AG20443 (cell line): Measurements from ENCODE around the gene TAF1B.
A peak's percentile ranks its signal among the peaks of the same experiment; 100 is the strongest.
"Not testable (repeated sequence)": the region's sequence is repeated elsewhere in the genome, so short reads cannot be mapped to it uniquely, and the experiment has no call there.

Experiments
- DNase-seq: peaks from one replicate; pipeline ENCODE4 v3.0.0; 2012; ENCODE audit warnings: low spot score, mixed read lengths

Gene TAF1B

DNA sequence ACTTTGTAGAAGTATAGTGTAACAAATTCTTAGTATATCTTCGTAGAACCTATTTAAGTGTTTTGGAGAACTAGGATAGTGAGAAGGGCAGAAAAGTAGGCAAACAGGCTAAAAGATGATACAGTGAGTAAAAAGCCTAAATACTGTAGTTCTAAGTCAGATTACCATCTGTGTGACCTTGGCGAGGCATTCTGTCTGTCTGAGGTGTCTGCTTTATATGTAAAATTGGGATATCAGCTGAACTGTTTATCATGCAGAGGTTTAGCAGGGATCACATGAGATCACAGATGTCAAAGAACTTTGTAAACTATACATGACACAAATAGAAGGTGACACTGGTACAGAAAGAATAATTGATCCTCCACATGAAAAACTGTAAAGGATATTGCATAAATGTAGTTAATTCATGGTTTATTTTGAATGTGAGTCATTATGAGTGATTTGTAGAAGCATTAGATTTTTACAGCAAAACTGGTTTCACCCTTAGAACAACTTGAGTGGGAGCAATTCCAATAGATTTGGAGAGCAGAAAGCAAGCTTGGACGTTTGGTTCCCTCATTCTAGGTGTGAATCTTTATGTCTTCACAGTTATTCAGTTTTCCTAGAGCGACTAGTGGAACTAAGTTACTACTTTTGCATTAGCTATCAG, 41.9 kb downstream of the TAF1B start:
- no peak for DNase-seq

DNA sequence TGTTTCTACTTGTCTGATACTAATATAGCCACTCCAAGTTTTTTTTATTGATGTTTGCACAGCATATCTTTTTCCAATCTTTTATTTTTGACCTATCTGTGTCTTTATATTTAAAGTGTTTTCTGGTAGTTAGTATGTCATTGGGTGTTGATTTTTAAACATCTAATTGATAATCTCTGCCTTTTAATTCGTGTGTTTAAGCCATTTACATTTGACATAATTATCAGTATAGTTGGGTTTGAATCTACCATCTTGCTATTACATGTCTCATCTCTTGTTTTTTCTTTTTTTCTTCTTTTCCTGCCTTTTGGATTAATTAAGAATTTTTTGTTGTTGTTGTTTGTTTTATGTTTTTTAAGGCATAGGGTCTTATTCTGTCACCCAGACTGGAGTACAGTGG, 44.2 kb downstream of the TAF1B start:
- DNase-seq, result no peak

DNA sequence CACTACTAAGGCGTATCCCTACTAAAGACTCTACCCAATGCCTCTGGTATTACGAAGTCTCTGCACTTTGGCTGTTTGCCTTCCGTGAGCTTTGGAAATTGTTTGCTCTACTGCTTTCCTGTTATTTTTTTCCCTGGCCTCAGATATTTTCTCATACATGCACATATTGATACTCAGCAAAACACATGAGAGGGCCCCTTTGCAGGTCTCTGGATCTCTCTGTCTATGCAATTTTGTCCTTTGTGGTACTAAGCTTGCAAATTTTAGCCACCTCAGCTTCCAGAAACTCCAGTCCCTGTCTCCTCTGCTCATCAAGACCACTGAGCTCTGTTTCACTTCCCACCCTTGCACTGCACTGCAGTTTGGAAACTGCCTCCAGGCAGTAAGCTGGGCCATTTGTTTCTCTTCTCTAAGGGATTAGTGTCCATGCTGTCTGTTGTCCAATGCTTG, 46.6 kb downstream of the TAF1B start:
- DNase-seq, result no peak

DNA sequence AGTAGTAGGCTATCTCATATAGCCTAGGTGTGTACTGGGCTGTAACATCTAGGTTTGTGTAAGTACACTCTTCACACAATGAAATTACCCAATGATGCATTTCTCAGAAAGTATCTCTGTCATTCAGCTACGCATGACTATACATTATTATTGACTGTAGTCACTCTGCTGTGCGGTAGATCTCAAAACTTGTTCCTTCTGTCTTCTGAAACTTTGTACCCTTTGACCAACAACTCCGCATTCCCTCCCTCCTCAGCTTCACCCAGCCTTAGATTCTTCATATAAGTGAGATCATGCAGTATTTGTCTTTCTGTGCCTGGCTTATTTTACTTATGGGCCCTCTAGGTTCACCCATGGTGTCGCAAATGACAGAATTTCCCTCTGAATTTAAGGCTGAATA, 49.0 kb downstream of the TAF1B start:
- no peak for DNase-seq

DNA sequence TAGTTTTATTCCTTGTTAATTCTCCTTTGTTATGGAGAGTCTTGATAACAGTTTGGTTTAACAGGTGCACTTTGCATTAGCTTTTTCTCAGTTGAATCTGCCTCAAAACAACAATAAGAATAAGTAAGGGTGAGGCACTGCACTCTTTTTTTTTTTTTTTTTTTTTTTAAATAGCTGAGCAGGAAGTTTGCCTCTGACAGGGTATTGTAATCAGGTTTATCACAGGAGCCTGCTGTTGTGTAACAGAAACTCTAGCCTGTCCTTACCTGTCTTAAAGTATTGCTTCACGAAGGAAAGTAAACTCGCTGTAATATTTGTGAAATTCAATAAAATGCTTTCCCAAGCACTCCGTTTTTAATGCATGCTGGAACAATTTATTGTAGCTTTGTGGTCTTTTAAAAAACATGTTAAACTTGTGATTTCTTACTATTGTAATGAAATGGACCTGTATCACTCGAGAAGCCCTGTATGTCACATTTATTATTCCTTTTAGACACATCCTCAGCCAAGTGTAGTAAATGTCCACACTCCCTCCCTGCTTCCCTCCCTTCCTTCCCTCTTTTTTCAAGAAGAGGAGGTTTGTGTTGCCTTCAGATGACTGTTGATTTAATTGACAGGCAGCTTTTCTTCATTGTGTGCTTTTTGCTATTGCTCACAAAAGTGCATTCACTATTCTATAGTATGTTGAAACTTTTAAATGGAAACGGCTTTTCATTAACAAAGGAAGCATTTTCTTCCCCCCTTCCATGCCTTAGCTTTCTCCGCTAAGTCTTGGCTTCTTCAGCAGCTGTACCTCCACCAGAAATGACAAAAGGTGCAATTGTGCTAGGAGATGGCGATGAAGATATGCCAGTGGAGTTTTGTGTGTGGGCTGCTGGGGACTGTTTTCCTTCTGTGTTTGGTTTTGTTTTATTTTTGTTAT, 52.7 kb downstream of the TAF1B start:
- DNase-seq, result no peak

DNA sequence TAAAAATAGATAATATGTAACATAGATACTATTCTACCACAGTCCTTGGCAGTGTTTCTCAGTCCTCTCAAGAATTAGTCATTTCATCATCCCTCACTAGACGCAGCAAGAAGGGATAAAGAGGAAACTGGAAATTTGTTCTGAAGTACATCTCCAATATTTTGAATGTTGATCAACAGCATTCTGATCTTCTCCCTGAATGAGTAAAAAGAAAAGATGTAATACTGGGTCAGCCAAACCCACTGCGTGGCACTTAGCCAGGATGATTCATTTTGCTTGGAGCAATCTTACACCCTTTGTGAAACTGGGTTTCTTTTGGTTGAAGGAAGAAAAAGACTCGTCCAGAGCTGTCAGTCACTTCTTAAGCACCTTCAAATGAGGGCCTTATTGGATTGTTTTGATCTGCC, 54.1 kb downstream of the TAF1B start:
- peak; percentile 71 for DNase-seq

DNA sequence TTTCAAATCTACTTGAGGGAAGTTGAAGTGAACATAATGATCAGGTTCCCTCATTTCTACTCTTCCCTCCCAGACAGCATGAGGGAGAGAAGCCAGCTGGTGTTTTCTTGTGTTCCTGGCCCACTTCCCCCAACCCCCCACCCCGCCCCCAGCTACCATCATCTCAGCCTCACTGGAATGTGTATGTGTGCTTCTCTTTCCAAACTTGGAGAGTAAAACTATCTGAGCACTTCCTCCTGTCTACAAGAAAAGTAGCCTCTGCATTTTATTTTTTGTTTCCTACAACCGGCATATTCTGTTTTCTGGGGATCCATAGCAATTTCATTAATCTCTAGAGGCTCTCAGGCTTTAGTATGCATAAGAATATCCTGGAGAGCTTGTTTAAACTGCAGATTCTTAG, 54.6 kb downstream of the TAF1B start:
- peak; percentile 11 for DNase-seq

DNA sequence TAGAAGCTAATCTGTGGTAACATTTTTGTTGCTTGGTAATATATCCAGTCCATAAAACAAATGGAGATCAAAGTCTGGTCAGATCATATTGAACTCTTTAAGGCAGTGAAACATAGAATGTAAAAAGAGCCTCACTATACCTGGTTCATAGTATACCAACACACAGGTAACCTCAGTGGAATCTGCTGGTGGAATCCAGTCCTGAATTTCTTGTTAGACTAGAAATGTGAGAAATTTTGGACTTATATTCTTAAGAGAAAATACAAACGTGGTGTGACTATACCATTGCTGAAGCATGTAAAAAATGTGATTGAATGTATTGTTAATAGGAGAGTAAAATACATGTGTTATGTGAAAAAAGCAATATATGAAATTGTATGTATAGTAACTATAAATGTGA, 62.1 kb downstream of the TAF1B start:
- no peak for DNase-seq

DNA sequence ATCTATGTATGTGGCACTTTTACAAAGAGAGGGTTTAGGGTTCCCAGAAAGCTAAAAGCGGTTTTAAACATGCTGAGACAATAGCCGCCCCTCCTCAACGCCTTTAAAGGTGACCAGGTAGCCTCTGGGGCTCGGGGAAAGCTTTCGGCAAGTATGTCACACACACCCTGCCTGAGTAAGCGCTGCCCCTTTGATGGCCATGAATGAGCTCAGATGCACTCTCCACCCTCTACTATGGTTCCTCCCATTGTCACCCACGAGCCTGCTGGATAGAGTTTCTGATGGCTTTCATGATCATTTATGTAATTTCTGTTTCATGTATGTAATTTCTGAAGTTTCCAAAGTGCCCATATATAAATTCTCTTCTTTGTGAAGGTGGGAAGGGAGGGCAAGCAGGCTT, 64.1 kb downstream of the TAF1B start:
- DNase-seq, result no peak

DNA sequence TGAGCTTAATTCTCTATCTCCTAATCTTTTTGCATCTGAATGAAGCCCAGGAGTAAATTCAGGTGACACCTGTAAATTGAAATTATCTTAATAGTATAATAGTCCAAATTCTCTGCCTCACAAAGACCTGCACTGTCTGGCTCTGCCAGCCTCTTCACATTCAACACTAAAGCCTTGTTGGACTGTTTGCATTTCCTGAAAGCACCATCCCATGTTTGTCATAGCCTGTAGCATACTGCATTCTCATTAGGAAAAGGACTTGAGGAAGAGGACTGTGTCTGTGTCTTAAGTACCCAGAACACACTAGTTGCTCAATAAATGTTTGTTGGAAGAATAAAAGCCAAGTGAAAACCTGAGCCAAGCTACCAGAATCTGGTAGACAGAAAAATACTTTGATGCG, 65.4 kb downstream of the TAF1B start:
- DNase-seq, result no peak

DNA sequence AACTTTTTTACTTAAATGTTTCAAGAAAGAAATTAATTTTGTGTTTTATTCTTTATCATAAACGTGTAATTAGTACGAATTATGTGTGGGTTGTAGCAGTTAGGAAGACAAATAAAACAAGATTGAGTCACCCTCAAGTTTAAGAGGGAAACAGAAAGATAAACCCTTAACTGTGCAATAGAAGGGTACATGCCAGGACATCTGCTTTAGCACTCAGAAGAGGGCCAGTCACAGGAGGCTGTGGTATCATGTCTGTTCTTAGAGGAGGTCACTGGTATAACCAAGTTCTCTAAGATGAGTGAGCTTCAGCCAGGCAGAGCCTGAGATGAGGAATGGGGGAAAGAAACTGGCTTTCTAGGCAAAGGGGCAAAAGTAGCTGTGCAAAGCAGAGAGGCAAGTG, 65.8 kb downstream of the TAF1B start:
- peak; percentile 23 for DNase-seq

DNA sequence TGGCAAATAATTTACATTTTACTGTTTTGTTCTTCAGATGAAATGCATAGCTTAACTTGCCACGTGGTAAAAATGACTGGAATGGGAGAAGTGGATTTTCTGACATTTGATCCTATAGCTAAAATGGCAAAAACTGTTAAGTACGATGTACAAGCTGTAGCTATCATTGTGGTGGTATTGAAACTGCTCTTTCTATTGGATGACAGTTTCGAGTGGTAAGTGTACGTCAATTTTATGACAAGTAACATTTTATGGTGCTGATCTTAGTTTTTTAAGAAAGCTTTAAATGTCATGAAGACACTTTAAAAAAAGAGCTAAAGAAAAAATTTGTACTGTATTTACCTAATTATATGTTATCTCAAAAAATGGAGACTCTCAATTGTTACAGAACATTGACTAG, 67.4 kb downstream of the TAF1B start:
- no peak for DNase-seq

DNA sequence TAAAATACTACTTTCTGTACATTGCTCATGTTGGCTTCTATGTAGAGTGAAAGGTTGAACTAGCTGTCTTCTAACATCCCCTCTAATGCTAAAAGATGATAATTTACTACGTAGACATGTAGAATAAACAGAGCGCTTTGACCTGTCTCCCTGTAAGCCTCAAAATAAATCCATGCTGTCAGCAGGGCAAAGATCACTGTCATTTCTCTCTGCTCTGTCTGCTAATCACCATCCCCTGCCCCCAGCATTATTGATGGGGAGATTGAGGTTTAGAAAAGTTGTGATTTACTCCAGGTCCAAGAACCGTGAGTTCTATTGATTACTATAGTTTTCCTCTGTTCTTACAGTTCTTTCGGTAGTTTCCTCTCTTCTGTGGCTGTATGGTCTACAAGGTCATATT, 69.2 kb downstream of the TAF1B start:
- DNase-seq, result no peak

DNA sequence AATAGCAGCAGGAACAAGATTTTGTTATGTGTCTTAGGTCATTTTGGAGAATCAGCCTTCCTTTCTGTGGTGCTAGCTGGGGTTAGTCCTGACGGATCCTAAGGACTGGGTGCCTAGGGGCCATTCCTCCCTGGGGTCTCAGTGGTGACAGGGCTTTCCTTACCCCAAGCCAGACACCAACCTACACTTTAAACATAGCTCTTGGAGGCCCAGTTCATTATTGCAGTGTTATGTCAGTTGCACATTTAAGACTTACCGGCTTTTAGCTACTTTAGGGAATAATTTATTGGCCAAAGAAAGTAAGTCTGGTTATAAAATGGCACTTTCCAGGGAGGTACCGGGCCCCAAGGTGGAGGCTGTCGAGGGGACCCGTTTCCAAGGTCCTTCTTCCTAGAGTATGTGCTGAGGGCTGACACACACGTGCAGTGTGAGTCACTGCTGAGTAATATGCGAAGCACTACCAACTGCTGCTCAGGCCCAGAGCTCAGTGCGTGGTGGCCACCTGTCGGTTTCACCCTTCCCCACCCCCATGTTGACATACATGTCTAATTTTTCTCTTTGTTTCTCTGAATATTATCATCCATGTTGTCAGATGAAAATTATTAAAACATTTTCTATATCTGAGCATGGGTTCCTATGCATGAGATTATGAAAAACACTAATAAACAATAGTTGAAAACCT, 71.3 kb downstream of the TAF1B start:
- DNase-seq, result peak; percentile 52

DNA sequence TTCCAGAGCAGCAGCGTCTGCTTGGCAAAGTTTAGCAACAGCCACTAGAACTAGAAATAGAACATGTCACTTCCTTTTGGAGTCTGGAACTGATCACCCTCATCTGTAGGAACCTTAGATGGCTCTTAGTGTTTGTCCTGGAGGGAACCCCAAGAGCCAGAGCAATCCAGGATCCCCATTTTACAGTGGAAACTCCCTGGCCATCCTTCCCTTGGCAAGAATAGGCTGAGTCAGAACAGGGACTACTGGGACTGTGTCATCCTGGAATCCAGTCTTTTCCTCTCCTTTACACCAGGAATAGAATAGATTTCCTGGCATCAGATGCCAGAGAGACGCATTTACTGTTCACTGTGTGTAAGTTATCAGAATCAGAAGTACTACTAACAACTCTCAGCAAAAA, 75.0 kb downstream of the TAF1B start:
- peak; percentile 49 for DNase-seq

DNA sequence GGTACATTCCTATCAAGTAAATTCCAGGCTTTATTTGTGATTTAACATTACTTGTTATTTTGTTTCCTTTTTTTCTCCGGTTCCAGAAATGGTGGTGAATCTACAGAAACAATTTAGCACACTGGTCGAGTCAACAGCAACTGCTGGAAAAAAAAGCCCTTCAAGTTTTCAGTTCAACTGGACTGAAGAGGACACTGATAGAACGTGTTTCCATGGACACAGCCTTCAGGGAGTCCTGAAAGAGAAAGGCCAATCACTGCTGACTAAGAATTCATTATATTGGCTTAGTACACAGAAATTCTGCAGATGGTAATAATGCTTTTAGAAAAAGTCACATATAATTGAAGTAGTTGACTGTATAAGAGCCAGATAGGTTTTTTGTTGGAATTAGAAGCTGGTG, 76.2 kb downstream of the TAF1B start:
- DNase-seq, result no peak

DNA sequence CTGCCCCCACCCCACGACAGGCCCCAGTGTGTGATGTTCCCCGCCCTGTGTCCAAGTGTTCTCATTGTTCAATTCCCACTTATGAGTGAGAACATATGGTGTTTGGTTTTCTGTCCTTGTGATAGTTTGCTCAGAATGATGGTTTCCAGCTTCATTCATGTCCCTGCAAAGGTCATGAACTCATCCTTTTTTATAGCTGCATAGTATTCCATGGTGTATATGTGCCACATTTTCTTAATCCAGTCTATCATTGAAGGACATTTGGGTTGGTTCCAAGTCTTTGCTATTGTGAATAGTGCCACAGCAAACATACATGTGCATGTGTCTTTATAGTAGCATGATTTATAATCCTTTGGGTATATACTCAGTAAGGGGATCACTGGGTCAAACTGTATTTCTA, 83.7 kb downstream of the TAF1B start:
- not testable (repeated sequence) for DNase-seq

DNA sequence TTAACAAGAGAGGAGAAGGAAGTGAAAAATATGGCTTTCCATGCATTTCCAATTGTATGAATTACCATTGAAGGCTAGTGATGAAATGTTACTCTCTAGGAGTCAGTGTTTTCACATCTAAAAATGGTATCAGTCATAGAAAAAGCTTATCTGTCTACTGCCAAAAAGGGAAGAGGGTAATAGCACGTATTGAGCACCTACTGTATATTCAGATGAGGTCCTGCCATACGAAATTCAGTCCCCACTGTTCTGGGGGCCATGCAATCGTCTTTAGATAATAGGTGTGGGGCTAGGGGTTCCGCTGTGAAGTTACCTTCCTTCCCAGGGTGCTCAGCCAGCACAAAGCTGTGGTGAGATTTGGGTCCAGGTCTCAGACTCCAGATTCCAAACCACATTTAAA, 94.0 kb downstream of the TAF1B start:
- DNase-seq, result no peak

DNA sequence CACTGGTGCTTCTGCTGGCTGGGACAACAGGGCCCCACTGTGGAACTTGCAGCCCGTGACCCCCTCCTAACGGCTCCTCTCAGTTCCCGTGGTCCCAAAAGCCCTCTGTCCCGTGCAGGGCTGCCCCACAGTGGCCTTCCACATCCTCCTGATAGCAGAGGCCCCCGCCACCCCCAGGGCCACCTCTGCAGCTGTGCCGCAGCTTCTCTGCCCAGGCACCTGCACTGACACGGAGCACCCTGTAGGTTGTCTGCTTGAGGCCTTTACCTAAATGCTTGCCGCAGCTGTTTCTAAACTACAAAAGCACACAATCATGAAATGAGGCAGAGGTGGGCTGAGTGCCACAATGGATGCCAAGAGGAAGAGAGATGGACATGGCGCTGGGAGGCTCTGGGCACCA, 94.7 kb downstream of the TAF1B start:
- no peak for DNase-seq

DNA sequence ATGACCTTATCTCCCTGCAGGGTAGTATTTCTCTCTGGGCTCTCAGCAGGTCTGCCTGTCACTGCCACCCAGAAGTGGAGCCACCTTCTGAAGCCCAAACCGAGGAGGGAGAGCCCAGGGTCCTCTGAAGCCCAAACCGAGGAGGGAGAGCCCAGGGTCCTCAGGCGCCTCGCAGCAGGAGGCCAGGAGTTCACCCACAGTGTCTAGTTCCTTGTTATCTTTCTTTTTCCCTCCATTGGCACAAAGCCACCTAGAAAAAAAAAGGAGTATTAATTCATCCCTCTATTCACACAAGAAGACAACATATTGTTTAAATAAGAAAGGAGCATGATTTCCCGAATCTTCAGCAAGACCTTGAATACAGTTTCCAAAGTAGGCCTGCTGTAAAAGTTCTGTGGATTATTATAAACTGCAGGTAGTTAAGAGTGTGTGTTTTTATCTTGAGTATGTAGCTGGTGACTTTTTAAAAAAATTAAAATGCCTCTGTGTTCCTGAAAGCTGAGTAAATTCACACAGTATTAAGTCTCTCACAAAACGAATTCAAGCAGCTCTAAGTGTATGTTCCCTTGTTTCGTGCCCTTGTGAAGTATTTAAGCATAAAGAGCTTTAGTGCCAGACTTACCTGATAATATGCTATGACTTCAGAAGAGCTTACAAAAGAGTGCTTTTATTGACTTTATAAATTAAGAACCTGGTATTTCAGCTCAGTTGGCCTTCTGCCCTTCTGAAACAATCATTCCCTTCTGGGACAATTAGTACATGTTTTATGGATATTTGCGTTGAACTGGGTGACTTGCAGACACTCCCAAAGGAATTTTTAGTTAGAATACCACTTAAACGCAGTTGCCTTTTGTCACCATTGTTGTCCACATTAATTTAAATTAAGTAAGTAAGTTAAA, 96.6 kb downstream of the TAF1B start:
- DNase-seq, result no peak

DNA sequence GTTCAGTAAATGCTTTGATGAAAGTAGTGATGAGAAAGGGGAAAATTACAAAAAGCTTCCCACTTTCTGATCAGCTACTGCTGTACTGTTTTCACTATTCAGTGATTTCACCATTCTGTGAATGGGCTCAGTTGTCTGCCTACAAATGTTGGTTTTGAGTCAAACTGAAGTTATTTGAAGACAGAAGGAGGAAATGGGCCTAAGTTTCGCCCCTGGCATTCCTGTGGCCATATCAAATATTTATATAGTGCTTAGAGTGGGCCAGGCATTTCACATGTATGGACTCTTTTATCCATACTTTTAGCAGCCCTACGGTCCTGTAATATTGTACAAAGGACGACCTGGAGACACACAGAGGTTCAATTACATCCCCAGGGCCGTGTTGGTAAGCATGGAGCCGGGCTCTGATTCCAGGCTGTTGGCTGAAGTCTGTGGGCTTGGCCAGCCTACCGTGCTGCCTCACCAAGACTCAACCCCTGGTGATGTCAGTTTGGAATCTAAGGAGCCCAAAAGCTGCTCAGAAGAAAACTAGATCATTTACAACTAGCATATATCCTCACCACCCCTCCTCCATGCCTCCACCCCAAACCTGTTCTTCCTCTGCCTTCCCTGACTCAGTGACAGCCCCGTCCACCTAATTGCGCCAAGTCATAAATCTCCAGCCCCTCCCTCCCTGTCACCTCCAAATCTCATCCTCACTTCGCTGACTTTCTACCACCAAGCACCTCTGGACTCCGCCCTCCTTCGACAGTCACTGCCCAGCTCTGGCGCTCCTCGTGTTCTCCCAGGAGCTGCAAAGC, 98.1 kb downstream of the TAF1B start:
- peak; percentile 79 for DNase-seq
